HUES48 (cell line): ENCODE data around the gene MAN1C1.
"Not testable (repeated sequence)": the region's sequence is repeated elsewhere in the genome, so short reads cannot be mapped to it uniquely, and the experiment has no call there.

Source experiments
- H3K27ac ChIP-seq: one replicate; pipeline ENCODE4 v1.7.0; 2013; ENCODE audit warnings: low read depth, low read length, inconsistent platforms
- H3K27me3 ChIP-seq: 2 replicates; pipeline ENCODE4 v1.6.1; 2013; ENCODE audit warnings: mild to moderate bottlenecking, low read length; ENCODE audit not compliant: control insufficient read depth, insufficient read depth
- H3K36me3 ChIP-seq: 2 replicates; pipeline ENCODE4 v1.6.1; 2013; ENCODE audit warnings: low read length; ENCODE audit not compliant: control insufficient read depth, insufficient read depth
- H3K4me1 ChIP-seq: 2 replicates; pipeline ENCODE4 v1.6.1; 2013; ENCODE audit warnings: mild to moderate bottlenecking, low read length; ENCODE audit not compliant: control insufficient read depth, insufficient read depth
- H3K4me3 ChIP-seq: 2 replicates; pipeline ENCODE4 v1.5.1; 2013; ENCODE audit warnings: mild to moderate bottlenecking, low read depth, low read length
- H3K9ac ChIP-seq: 2 replicates; pipeline ENCODE4 v1.6.1; 2013; ENCODE audit warnings: mild to moderate bottlenecking, low read depth, low read length, moderate library complexity
- H3K9me3 ChIP-seq: 2 replicates; pipeline ENCODE4 v1.6.1; 2013; ENCODE audit warnings: low read length; ENCODE audit not compliant: control insufficient read depth, insufficient read depth

MAN1C1 gene

GRCh38 chr1:25727635-25728286, 111.2 kb downstream of the MAN1C1 start:
- no peak overlapping the region for H3K27ac ChIP-seq
- no peaks in the 10 kb centered on the region for H3K36me3 ChIP-seq
- H3K9ac ChIP-seq = no peak overlapping the region
- H3K4me3 ChIP-seq = no peak overlapping the region
- H3K9me3 ChIP-seq = no peaks in the 10 kb centered on the region
- H3K4me1 ChIP-seq = peaks cover 20% of the 10 kb centered on the region
- H3K27me3 ChIP-seq = no peaks in the 10 kb centered on the region

GRCh38 chr1:25728301-25728935, 111.8 kb downstream of the MAN1C1 start:
- Histone ChIP-seq H3K27me3 (no peaks in the 10 kb centered on the region), H3K36me3 (no peaks in the 10 kb centered on the region), H3K4me1 (peaks cover 17% of the 10 kb centered on the region), H3K9ac (no peak overlapping the region), H3K27ac (no peak overlapping the region), H3K4me3 (no peak overlapping the region), H3K9me3 (no peaks in the 10 kb centered on the region)

- peaks cover 17% of the 10 kb centered on the region for H3K4me1 ChIP-seq
- no peaks in the 10 kb centered on the region for H3K9me3 ChIP-seq
- H3K36me3 ChIP-seq = no peaks in the 10 kb centered on the region
- no peak overlapping the region for H3K4me3 ChIP-seq
- no peak overlapping the region for H3K27ac ChIP-seq
- H3K27me3 ChIP-seq = no peaks in the 10 kb centered on the region
- no peak overlapping the region for H3K9ac ChIP-seq
These were observed 112.5 kb downstream of the MAN1C1 start for GRCh38 chr1:25729045-25729444.

GRCh38 chr1:25729790-25730644, 113.4 kb downstream of the MAN1C1 start:
- Histone ChIP-seq H3K27ac (no peak overlapping the region), H3K9me3 (no peaks in the 10 kb centered on the region), H3K4me1 (peaks cover 8% of the 10 kb centered on the region), H3K9ac (no peak overlapping the region), H3K36me3 (no peaks in the 10 kb centered on the region), H3K4me3 (no peak overlapping the region), H3K27me3 (no peaks in the 10 kb centered on the region)

- Histone ChIP-seq H3K4me1 (peaks cover 4% of the 10 kb centered on the region; the same call in 1 of the 2 replicates), H3K27me3 (no peaks in the 10 kb centered on the region), H3K27ac (no peak overlapping the region), H3K36me3 (no peaks in the 10 kb centered on the region), H3K4me3 (no peak overlapping the region), H3K9ac (no peak overlapping the region), H3K9me3 (no peaks in the 10 kb centered on the region)
These were observed 114.6 kb downstream of the MAN1C1 start for GRCh38 chr1:25731148-25731547.

GRCh38 chr1:25731626-25732370, 115.2 kb downstream of the MAN1C1 start:
- peaks cover 4% of the 10 kb centered on the region; the same call in 1 of the 2 replicates for H3K4me1 ChIP-seq

GRCh38 chr1:25732821-25733220, 116.2 kb downstream of the MAN1C1 start:
- H3K27ac ChIP-seq = no peak overlapping the region
- H3K9me3 ChIP-seq = no peaks in the 10 kb centered on the region
- no peaks in the 10 kb centered on the region for H3K27me3 ChIP-seq

More at GRCh38 chr1:25731626-25732370, 115.2 kb downstream of the MAN1C1 start:
- Histone ChIP-seq H3K27me3 (no peaks in the 10 kb centered on the region), H3K9ac (no peak overlapping the region), H3K27ac (no peak overlapping the region), H3K9me3 (no peaks in the 10 kb centered on the region), H3K4me3 (no peak overlapping the region), H3K36me3 (no peaks in the 10 kb centered on the region)

GRCh38 chr1:25733271-25733670, 116.7 kb downstream of the MAN1C1 start:
- Histone ChIP-seq H3K4me1 (no peaks in the 10 kb centered on the region), H3K9ac (no peak overlapping the region), H3K27me3 (no peaks in the 10 kb centered on the region), H3K9me3 (no peaks in the 10 kb centered on the region), H3K4me3 (no peak overlapping the region), H3K36me3 (no peaks in the 10 kb centered on the region), H3K27ac (no peak overlapping the region)

More at GRCh38 chr1:25732821-25733220, 116.2 kb downstream of the MAN1C1 start:
- peaks cover under 1% of the 10 kb centered on the region; the same call in 1 of the 2 replicates for H3K4me1 ChIP-seq
- no peaks in the 10 kb centered on the region for H3K36me3 ChIP-seq
- H3K4me3 ChIP-seq = no peak overlapping the region
- H3K9ac ChIP-seq = no peak overlapping the region

GRCh38 chr1:25734991-25735390, 118.4 kb downstream of the MAN1C1 start:
- H3K4me3 ChIP-seq, H3K9me3 ChIP-seq, H3K27me3 ChIP-seq, H3K9ac ChIP-seq, H3K36me3 ChIP-seq, H3K27ac ChIP-seq, H3K4me1 ChIP-seq: not testable (repeated sequence)

GRCh38 chr1:25735956-25736529, 119.5 kb downstream of the MAN1C1 start:
- no peak overlapping the region for H3K9ac ChIP-seq
- H3K27me3 ChIP-seq = no peaks in the 10 kb centered on the region
- H3K36me3 ChIP-seq = no peaks in the 10 kb centered on the region
- H3K9me3 ChIP-seq = no peaks in the 10 kb centered on the region
- no peaks in the 10 kb centered on the region for H3K4me1 ChIP-seq
- no peak overlapping the region for H3K27ac ChIP-seq
- no peak overlapping the region for H3K4me3 ChIP-seq
